CD4-positive, alpha-beta T cell treated with Interleukin-2 at 100 ng/mL for 4 hours (primary cell): ENCODE results near the gene RASA2.
A peak's percentile ranks its signal among the peaks of the same experiment; 100 is the strongest.

Experiments used
- DNase-seq: peaks from one replicate; pipeline ENCODE4 v3.0.0-alpha.2; 2020; ENCODE audit warnings: low spot score

Gene RASA2

GRCh38 chr3:141538568-141539240 is 51.9 kb downstream of the RASA2 start:
- DNase-seq: no peak

GRCh38 chr3:141539431-141540187 is 52.8 kb downstream of the RASA2 start:
- no peak for DNase-seq

DNA sequence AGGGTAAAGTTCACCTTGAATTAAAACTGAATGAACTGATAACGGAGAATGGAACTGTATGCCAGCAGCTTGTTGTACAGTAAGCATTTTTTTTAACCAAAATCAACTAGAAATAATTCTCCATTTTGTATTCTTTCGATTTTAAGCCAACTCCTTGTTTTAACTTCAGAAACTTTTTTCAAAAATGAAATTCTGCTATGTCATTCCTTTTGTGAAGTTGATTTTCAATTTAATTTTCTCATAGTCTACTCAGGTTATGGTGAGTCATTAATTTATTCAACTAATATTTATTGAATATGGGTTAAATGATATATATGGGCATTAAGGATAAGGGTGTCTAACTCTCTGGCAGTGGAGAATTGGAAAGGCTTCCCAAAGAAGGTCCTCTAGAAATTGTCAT is 53.7 kb downstream of the RASA2 start:
- no peak for DNase-seq

DNA sequence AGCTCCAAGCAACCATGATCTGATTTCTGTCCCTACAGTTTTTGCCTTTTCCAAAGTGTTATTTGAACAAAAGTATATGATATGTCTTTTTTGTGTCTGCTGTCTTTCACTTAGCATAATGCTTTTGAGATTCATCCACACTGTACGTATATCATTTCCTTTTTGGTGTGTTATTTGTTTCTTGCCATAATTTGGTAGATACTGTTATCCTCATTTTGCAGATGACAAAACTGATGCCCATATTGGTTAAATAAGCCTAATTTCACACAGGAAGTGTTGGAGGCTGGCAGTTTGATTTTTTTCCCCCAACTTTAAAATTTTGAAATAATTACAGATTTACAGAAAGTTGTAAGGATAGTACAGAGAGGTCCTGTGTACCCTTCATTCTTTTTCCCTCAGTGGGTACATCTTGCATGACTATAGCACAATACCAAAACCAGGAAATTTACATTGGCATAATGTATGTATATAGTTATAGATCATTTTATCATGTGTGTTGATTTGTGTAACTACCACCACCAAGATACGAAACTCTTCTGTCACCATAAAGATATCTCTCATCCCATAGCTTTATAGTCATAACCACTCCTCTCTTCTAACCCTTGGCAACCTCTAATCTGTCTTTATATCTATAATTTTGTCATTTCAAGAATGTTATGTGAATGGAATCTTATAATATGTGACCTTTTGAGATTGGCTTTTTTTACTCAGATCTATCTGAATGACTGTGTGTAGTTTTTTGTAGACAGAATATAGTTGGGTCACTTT is 55.6 kb downstream of the RASA2 start:
- no peak for DNase-seq

DNA sequence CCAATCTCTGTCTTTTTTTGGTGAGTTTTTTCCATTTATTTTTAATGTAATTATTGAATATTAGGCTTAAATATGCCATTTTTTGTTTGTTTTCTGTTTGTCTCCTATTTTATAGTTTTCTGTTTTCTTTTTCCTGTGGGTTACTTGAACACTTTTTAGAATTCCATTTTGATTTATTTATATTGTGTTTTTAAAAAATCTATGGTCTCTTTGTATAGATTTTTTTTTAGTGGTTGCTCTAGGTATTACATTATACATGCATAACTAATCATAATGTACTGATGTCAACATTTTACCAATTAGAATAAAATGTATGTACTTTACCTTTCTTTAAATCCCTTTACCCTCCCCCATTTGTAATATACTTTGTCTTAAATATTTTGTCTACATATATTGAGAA is 56.2 kb downstream of the RASA2 start:
- DNase-seq: no peak

- peak; percentile 40 for DNase-seq
Observed at GRCh38 chr3:141544697-141545096, 57.9 kb downstream of the RASA2 start.

- no peak for DNase-seq
Observed at GRCh38 chr3:141546081-141546480, 59.3 kb downstream of the RASA2 start.

GRCh38 chr3:141546586-141546985 is 59.8 kb downstream of the RASA2 start:
- DNase-seq: no peak

DNA sequence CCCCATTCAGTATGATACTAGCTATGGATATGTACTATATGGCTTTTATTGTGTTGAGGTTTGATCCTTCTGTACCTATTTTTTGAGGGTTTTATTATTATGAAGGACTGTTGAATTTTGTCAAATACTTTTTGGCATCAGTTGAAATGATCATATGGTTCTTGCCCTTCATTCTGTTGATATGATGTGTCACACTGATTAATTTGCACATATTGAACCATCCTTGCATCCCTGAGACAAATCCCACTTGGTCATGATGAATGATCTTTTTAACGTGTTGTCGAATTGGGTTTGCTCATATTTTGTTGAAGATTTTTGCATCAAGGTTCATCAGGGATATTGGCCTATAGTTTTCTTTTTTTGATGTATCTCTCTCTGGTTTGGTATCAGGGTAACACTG is 61.0 kb downstream of the RASA2 start:
- no peak for DNase-seq

GRCh38 chr3:141550926-141551665 is 64.3 kb downstream of the RASA2 start:
- DNase-seq: no peak

- no peak for DNase-seq
Observed at GRCh38 chr3:141552440-141552991, 65.7 kb downstream of the RASA2 start.

DNA sequence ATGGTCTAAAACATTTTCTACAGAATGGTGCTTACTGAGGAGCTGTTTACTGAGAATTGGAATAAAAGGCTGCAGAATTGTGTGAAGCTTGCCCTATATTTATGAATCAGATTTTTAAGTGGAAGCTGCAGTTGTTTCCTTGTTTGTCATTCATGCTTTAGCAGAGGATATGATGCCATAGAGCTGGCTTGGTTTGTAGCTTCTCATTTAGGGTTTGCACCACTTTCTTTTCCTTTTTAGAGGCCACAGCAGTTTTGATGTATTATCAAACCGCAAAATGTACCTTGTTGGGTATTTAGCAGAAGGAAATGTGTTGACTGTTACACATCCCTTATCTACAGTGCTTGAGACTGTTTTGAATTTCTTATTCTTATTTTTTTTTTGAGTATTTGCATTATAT is 66.2 kb downstream of the RASA2 start:
- DNase-seq: peak; percentile 83

DNA sequence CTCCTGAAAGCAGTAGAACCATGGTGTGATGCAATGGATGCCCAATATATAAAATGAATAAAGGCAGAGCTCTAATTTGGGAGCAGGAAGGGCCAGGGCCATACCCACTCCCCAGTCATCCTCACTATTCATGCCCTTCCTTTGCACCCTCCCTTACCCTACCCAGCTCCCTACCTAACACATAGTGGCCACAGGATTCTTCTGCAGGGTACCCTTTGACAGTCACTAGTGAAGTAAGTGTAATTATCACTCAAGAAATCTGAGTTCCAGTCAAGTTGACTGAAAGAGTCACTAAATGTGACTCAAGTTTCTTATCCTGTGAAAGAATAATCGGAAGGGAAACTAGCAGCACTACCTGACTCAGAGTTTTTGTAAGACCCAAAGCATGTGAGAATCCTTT is 69.2 kb downstream of the RASA2 start:
- DNase-seq: no peak

- no peak for DNase-seq
Observed at GRCh38 chr3:141557961-141558706, 71.3 kb downstream of the RASA2 start.

- peak; percentile 80 for DNase-seq
Observed at GRCh38 chr3:141561426-141562034, 74.7 kb downstream of the RASA2 start.

DNA sequence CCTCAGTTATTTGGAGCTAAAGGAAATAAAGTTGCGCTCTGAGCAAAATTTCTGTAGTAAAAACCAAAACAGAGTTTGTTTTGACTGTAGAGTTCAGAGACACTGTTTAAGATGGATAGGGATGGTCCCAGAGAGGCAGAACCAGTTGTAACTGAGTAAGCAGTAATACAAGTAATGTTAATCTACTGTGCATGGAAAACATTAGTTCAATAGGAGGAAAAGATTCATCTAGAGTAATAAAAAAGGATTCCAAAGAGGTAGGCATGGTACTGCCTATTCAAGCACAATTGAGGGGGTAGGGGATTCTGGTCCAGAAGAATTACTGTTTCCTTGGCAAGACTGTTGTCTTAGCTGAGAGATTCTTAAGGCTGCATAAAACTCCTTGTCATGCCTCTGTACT is 77.4 kb downstream of the RASA2 start:
- no peak for DNase-seq

DNA sequence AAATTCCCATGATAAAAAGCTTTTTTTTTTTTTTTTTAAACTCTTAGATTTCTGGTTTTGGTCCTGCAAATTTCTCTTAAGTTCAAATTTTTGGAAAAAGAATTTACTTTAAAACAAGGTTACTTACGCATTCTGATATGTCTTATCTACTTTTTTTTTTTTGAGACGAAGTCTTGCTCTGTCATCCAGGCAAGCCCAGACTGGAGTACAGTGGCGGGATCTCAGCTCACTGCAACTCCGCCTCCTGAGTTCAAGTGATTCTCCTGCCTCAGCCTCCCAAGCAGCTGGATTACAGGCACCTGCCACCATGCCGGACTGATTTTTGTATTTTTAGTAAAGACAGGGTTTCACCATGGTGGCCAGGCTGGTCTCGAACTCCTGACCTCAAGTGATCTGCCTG is 83.2 kb downstream of the RASA2 start:
- DNase-seq: no peak

- DNase-seq: peak; percentile 20
Observed at GRCh38 chr3:141575879-141576743, 89.3 kb downstream of the RASA2 start.

GRCh38 chr3:141576744-141577052 is 89.9 kb downstream of the RASA2 start:
- no peak for DNase-seq
